HG02970 (cell line): Measurements from ENCODE around the gene DLG1.

ENCODE experiments used
- ATAC-seq: cut with Tn5 transposase; IDR thresholded peaks from one replicate; pipeline ENCODE4 v1.9.1; 2021; ENCODE audit warnings: mild to moderate bottlenecking, moderate library complexity, moderate number of reproducible peaks; ENCODE audit not compliant: unreplicated experiment, low FRiP score

DLG1 gene

DNA sequence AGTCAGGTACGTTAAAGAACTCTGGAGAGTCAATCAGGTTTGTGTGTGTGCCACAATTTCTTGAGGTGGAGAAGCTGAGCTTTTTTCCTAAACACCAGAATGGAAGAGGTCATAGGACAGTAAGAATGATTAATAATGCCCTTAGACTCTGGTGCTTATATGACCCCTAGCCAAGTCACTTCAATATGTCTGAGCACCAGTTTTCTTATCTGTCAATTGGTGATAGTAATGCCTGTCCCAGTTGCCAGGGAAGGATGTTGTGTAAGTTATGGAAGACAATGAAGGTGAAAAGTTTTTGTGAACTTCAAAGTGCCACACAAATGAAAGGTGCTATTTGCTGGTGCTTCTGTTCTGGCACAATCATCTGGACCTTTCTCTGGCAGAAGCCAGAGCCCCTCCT is 22.2 kb upstream of the DLG1 start:
- ATAC-seq = no peak

DNA sequence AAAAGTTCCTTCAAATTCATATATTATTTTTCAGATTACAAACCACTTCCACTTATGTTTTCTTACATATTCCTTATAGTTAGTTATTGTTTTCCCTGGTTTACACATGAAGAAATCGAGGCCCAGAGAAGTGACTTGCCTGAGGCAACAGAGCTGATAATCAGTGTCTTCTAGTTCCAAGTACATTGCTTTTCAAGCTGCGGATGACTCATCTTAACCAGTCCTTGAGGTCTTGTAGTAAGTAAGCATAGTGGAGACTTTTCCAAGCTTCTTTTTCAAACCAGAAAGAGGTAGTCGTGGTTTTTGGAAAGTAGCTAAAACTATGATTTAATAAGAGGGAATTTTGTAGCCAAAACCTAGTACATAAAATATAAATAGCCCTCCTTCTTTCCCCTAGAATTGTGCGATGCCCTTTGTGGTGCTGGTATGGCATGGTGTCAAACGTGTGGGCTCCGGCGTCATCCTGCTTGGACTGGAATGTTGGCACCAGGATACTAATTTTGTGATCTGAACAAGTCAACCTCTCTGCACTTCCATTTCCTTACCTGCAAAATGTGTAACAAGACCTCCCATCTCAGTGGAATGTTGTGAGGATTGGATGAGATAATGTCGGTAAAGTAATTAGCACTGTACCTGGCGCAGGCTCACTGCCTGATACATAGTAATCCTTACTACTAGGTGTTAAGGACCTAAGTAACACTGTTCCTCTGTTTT is 19.0 kb upstream of the DLG1 start:
- ATAC-seq = no peak

DNA sequence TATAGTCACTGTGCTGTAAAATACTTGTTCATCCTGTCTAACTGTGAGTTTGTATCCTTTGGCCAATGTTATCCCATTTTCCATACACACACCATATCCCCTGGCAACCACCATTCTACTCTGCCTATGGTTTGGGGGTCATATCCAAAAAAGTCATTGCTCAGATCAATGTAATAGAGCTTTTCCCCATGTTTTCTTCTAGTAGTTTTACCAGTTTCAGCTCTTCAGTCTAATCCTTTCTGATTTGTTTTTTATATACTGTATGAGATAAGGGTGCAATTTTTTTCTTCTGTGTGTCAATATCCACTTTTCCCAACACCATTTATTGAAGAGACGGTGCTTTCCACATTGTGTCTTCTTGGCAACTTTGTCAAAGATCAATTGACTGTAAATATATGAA is 14.0 kb upstream of the DLG1 start:
- no peak for ATAC-seq

DNA sequence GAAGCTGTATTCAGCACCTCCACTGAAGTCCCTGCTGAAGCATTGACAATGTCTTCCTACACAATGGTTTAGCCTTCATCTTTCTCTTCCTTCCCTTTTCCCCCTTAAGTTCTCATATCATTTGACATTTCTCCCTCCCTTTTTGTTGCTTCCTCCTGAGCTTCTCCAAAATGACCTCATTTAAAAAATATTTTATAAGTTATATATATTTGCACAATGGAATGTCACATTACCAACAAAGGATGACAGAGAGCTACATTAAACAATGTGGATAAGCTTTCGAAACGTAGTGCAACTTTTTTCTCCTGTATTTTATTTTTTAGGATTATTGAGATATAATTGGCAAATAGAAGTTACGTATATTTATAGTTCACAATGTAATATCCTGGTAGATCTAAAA is 13.2 kb upstream of the DLG1 start:
- ATAC-seq = no peak

DNA sequence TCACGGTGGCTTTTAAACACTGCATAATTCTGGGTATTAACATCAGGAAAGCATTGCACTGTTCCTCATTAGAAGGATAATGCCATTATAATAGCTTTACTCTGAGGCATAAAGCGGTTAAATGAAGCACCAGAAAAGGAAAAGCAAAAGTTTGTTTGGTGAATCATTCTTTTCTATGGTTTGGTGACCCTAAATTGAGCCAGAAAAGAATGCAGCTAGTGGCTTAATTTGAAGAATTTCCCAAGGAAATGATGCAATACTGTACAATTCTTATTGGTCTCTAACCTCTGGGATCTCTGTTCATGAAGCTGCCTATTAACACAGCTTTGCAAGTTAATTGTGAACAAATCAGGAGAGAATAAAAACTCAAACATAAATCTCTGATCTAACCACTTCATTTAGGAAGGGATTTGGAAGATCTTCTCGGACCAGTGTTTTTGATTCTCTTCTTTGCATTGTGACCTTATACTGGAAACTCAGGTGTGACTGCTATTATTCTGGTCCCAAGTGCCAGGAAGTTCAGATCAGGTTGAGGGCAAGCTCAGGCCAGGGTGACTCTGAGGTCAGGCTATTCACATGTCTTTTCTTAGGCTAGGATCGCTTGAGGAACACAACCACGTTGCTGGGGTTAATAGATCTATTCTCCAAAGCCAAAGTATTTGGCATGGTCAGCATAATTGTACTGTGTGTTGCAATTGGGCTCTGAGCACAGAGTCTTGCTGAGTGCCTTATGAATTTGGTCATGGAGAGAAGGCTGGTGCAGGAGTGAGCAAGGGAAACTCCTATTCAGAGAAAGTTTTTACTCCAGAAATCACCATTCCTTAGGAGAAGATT is 11.3 kb upstream of the DLG1 start:
- no peak for ATAC-seq

DNA sequence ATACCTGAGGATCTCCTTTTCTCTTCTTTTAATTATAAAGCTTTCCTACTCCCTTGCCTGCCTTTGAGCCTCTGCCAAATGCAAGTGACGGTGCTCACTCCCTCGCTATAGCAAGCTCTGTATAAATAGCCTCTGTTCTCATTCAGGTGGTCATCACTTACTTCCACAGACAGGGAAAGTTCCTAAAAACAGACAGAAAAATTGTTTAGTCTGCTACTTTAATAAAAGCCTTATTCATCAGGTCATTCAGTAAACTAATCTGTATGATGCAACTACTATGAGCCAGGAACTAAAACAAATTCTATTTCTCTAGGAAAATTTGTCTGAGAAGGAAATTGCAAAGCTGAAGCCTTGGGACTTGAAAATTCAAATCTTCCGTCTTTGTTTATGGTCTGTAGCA is 10.2 kb upstream of the DLG1 start:
- no peak for ATAC-seq

DNA sequence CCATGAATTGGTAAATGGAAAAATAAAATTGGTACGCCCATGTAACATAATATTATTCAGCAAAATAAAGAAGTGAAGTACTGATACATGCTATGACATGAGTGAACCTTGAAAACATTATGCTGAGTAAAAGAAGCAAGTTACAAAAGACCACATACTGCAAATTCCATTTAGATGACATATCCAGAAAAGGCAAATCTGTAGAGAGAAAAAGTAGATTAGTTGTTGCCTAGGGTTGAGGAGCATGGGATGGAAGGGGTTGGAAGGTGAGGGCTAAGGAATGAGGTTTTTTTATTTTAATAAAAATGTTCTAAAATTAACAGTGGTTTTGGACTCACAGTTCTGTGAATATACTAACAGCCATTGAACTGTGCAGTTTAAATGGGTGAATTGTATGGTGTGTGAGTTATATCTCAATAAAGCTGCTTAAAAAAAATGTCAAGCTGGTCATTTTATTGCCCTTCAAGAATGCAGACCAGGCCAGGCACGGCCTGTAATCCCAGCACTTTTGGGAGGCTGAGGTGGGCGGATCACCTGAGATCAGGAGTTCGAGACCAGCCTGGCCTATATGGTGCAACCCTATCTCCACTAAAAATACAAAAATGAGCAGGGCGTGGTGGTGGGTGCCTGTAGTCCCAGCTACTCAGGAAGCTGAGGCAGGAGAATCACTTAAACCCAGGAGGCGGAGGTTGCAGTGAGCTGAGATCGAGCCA is 8.1 kb upstream of the DLG1 start:
- ATAC-seq = no peak

DNA sequence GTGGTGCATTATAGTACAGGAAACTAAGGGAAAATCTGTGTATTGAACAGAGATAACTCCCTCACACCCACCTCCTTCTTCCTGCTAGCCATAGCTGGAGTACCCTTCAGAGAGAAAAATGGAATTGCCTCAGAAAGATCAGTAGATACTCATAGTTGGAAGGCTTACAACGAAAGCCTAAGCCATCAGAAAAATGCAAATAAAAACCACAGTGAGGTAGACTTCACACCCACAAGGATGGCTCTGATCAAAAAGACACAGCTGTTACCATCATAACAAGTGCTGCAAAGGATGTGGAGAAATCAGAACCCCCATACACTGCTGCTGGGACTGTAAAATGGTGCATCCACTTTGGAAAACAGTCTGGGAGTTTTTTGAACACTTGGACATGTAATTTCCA is 7.4 kb upstream of the DLG1 start:
- no peak for ATAC-seq

DNA sequence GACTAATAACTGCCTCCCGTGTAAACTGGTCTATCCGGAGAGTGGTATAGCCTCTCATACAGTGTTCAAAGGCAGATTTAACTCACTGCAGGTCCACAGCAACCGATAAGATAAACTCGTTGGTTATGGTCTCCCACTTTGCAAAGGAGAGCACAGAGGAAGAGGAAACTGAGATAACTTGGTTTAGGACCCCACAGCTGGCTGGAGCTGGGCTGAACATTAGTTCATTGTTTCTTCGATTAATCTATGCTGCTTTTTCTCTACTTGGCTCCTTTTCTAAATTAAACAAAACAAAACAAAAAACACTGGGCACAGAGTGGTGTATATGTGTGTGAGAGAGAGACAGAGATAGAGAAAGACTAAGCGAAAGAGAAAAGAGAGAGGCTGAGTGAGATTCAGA is 5.0 kb upstream of the DLG1 start:
- ATAC-seq = no peak

DNA sequence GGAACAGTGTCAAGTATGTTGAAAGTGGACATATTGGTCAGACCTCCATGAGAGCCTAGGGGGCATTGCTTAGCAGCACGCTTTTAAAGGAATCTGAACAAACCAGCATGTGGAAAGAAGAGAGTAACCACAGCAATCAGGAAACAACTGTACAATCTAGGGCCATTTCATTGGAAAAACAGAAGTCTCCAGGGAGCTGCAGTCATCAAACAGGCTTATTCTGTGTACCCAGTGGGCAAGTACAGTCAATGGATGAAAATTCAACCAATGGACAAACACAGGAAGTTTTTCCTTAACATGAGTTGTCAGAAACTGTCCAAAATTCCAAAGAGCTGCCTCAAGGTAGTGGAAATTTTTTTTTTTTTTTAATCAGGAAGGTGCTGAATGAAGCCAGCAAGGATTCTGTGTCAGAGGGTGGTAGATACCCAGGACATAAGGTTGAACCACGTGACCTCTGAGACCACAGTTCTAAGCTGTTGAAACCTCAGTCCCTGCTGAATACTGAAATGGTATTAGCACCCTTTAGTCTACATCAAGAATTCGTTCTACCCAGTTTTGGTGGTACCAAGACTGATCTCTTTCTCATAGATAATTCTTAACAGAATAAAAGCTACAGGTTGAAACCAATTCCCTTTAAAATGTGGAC is 4.4 kb upstream of the DLG1 start:
- no peak for ATAC-seq

DNA sequence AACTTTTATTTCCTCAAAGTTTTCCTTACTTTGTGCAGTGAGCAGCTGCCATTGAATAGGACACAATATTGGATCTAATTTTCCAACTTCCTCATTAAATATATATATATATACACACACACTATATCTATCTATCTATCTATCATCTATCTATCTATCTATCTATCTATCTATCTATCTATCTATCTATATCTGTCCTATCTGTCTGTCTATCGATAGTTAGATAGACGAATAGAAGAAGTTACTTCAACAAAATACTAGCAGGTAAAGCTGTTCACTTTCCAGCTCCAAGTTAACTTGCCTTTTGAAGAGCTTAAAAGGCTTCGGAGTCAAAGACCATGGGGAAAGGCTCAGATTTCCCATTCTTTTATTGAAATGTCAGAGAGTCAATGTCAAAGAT is 3.6 kb upstream of the DLG1 start:
- ATAC-seq = no peak

DNA sequence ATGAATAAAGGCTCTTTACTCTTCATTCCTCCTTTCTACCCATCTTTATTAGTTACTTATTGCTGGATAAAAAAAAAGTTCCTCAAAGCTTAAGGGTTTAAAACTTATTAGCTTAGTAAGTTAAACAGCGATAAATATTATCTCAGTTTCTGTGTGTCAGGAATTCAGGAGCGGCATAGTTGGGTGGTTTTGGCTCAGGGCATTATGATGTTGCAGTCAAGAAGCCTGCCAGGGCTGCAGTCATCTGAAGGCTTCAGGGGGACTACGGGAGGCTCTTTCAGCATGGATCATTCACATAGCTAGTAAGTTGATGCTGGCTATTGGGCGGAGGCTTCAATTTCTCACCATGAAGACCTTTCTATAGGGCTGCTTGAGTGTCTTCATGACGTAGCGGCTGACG is 1.9 kb upstream of the DLG1 start:
- ATAC-seq = no peak

DNA sequence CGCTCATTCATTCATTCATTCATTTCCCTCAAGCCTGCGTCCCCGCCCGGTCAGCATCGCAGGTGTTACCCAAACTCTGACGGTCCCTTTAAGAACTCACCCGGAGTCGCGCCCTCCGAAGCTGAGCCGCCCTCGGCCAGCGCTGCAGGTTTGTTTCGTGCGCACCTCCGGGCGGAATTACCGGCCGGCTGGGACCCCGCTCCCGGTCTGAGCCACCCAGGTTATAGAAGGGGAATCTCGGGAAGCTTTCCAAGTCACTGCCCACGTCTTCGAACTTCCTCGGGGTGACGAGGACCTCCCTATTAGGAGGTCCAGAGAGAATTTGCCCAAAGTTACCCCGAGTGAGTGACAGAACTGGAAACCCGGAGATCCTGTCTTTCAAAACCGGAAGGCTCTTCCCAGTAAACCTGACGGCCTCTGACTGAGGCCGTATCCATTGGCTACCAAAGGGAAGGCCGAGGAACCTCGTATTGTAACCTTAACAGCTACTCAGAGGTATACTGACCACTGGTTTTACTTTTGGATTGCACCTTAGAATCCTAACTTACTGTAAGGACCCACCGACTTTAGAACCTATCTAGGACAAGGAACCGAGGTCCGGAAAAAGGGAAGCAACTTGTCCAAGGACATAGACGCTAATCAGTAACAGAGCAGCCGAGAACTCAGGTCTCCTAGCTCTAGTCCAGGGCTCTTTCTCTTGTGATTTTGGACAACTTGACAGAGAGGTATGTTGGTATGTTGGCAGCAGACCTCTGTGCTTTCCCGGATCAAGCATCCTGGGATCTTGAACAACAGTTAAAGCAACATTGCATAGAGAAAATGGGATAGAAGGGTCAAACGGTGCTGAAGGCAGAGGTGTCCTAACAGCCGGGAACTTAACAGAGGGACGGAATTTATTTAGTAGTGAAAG is 788 bp upstream of the DLG1 start:
- no peak for ATAC-seq

DNA sequence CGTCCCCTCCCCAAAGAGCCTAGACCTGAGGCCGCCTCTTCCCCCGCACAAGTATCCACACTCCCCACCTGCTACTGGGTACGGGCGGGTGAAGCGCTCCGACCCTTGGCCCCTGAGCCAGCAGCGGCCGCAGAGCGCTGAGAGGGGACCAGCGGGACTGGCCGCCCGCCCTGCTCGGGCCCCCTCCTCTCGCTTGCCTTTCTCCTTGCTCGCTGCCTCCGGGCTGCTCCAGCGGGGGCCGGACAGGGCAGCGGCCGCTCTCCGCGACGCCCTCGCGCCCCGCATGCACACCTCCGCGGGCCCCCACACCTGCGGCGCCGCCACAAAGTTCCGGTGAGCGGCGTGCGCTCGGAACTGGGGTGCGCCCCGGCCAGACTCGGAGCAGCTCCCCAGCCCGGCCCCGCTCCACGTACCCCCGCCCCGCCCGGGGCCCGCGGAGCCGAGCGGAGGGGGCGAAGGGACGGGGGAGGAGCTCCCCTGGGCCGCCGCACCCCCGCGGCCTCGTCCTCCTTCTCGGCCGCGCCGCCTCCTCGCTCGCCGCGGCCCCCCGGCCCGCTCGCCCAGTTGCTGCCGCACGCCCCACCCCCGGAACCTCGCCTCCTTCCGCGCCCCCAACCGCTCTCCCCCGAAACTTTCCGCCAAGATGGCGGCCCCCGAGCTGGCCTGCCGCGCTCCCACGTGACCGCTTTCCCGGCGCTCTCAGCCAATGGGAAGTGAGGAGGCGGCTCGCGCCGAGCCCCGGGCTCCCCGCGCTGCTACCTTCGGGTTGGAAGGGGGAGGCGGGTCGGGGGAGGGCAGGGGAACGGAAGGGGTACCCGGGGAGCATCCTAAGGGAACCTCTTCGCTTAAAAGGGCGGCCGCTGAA is 704 bp downstream of the DLG1 start:
- peak; percentile 59 for ATAC-seq

DNA sequence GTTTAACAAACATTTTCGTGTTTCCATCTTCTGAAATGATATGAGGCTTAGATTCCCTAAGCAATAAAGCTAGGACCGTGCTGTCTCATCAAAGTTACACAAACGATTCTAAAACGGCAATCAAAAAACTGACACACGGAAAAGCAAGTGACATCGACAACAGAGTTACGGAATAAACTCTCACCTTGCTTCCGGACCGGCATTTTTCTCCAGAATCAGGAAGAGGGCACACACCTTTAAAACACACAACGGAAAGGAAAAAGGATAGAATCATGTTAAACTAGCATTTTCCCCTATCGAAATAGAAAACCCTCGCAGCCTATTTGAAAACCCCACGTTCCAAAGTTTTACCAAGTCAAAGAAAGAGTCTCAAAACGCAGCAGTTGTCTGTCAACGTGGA is 1.4 kb downstream of the DLG1 start:
- ATAC-seq = no peak

DNA sequence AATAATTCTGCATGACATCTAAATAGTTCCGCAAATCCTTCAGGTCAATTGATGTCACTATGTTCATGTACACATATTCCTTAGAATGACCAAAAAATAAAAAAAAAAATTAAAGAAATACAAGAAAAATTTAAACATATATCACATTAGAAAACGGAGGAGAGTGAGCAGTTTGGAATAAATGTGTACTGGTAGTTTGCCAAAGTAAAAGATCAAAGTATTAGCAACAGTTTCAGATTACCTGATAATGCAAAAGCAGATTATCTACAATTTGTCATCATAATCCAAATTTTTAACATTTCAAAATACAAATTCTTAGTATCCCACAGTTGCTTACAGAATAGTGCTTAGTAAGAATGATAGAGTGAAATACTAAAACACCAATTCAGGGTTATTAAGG is 1.9 kb downstream of the DLG1 start:
- no peak for ATAC-seq

DNA sequence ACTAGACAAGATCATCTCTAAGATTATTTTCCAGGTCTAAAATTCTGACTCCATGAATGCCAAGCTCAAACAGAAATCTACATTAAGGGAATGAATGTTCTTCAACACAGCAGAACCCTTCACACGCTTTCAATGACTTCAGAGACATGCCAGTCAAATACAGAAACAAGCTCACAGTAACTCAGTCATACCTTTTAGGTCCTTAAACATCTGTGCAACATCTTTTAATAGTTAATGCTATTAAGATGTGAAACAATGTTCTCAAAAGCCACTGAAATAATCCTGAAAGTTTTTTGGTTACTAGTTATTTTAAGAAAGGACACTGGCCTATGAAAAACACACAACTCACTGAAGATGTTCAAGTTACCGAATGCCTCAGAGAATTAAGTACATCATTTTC is 2.5 kb downstream of the DLG1 start:
- no peak for ATAC-seq

DNA sequence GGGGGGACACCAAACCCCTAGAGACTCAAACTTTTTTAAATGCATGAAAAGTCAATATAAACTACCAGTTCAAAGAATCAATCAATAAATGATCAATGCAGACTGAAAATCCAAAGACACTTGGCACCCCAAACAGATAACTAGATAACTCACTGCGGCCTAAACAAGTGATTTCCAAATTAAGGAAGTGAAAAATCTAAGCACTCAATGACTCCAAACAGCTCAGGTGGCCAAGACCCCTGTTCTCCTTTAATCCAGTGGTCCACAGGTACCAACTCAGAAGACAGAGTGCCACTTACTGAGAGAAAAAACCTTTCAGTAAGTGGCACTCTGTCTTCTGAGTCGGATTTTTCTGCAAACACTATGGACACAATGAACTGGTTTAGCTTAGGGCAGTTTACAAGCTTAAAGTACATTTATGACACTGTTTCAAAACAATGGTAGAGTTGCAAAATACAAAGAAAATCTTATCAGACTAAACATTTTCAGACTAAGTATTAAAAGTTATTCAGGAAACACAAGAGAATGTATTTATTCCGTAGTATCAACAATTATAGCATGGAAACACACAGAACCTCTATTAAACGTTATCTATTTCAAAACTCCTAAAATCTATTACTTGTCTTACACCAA is 4.7 kb downstream of the DLG1 start:
- ATAC-seq = no peak

DNA sequence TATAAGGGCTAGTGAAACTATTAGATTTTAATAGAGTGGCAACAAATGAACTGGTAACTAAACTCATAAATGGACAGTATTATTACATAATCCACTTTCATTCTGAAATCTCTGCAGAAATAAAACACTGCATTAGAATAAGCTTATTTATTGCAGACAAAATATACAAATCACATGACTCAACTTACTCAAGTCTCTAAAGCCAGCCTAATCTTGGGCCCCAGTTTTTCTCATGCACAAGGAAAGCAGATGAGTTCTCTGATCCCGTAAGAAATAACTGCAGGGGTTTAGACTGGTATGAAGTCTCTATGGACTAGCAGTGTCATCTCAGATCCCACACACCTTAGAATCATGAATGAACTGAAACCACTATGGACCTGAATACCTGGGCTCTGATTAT is 5.8 kb downstream of the DLG1 start:
- ATAC-seq = no peak
